ENCODE measurements around the gene C2orf76. TPM values are rescaled to one million over a fixed set of nuclear protein-coding genes. Genes with fewer than 3 reads are reported as not detected.

Gene C2orf76
- total RNA-seq, 2 donors from 2014 or later: 10.7 to 10.9 TPM

DNA sequence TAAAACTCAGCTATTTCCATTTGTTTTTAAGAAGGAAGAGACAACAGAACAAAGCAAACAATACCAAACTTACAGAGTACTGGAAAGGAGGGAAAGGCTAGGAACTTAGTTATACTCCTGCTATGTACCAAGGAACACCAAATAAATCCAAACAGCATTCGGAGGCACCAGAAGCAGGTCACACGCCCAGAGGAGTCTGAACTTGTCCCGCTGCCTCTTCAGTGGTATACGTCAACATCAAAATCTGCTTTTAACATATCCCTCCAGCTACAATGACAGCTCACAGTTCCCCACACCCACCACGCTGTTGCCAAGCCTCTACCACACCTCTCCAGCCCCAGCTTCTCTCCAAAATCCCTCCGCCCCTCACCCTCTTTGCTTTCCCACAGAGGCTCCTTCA is 17.3 kb downstream of the C2orf76 start:
- TF ChIP-seq CTCF (conservative IDR thresholded peaks at IDR 0.05): no peak
- Histone ChIP-seq H3K27me3 (ENCODE audit: control insufficient read depth, insufficient read depth, low read length, poor library complexity, severe bottlenecking) (no peaks in the 10 kb centered on the region), H3K36me3 (ENCODE audit: control insufficient read depth, insufficient read depth, low read length) (no peaks in the 10 kb centered on the region), H3K9ac (ENCODE audit: extremely low read depth, low read length, poor library complexity, severe bottlenecking) (no peak overlapping the region), H3K27ac (ENCODE audit: low read depth, low read length) (no peak overlapping the region), H3K4me3 (ENCODE audit: low read length) (no peak overlapping the region), H3K4me1 (ENCODE audit: control insufficient read depth, insufficient read depth, low read length) (no peaks in the 10 kb centered on the region), H3K9me3 (ENCODE audit: control insufficient read depth, low read length) (peaks cover 4% of the 10 kb centered on the region)
- Mint-ChIP-seq H3K9me3 (no peaks in the 10 kb centered on the region), H3K36me3 (ENCODE audit: low read depth) (no peaks in the 10 kb centered on the region), H3K4me1 (peaks cover 13% of the 10 kb centered on the region), H3K4me3 (no peak overlapping the region), H3K27me3 (ENCODE audit: insufficient read depth) (no peaks in the 10 kb centered on the region), H3K27ac (peak overlapping the region; percentile 35)
- 91 to 100% methylated on average over 3 to 6 of the region's 6 CpGs for WGBS, 2 experiments (ENCODE audit: insufficient coverage in 1 of 2, insufficient read length in 1 of 2)
- DNase-seq: no peak

DNA sequence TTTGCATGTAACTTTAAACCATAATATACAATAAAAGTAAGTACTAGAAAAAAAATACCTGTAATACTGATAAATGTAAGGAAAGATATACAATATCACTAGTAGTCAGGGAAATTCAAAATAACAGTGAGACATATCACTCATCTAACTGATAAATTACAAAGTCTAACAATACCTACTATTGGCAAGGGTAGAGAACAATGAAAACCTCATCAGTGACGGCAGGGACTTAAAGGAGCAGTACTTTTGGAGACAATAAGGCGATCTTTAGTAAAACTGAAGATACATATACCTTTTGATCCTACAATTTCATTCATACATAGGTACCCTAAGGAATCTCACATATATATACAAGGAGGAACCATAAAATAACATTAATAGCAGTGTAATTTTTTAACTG is 24.9 kb downstream of the C2orf76 start:
- no peaks in the 10 kb centered on the region for H3K36me3 ChIP-seq (ENCODE audit: control insufficient read depth, insufficient read depth, low read length)
- H3K27me3 ChIP-seq (ENCODE audit: control insufficient read depth, insufficient read depth, low read length, poor library complexity, severe bottlenecking): no peaks in the 10 kb centered on the region
- WGBS, 2 experiments (ENCODE audit: insufficient coverage in 1 of 2, insufficient read length in 1 of 2): 85% methylated on average over 2 of the region's 2 CpGs; no CpG with 5 or more reads in 1 of the 2 experiments
- no peak overlapping the region for H3K27ac ChIP-seq (ENCODE audit: low read depth, low read length)
- DNase-seq: no peak
- TF ChIP-seq CTCF (conservative IDR thresholded peaks at IDR 0.05): no peak
- H3K4me1 Mint-ChIP-seq: peaks cover 22% of the 10 kb centered on the region
- no peaks in the 10 kb centered on the region for H3K36me3 Mint-ChIP-seq (ENCODE audit: low read depth)
- no peak overlapping the region for H3K27ac Mint-ChIP-seq
- H3K9me3 Mint-ChIP-seq: no peaks in the 10 kb centered on the region
- peaks cover 20% of the 10 kb centered on the region for H3K4me1 ChIP-seq (ENCODE audit: control insufficient read depth, insufficient read depth, low read length)
- H3K4me3 ChIP-seq (ENCODE audit: low read length): no peak overlapping the region
- H3K27me3 Mint-ChIP-seq (ENCODE audit: insufficient read depth): no peaks in the 10 kb centered on the region
- H3K4me3 Mint-ChIP-seq: no peak overlapping the region
- H3K9me3 ChIP-seq (ENCODE audit: control insufficient read depth, low read length): no peaks in the 10 kb centered on the region
- H3K9ac ChIP-seq (ENCODE audit: extremely low read depth, low read length, poor library complexity, severe bottlenecking): no peak overlapping the region

GRCh38 chr2:119339562-119339923 is 27.1 kb downstream of the C2orf76 start:
- Histone ChIP-seq H3K9me3 (ENCODE audit: control insufficient read depth, low read length) (no peaks in the 10 kb centered on the region), H3K36me3 (ENCODE audit: control insufficient read depth, insufficient read depth, low read length) (no peaks in the 10 kb centered on the region), H3K27me3 (ENCODE audit: control insufficient read depth, insufficient read depth, low read length, poor library complexity, severe bottlenecking) (no peaks in the 10 kb centered on the region), H3K4me3 (ENCODE audit: low read length) (no peak overlapping the region), H3K4me1 (ENCODE audit: control insufficient read depth, insufficient read depth, low read length) (peaks cover 20% of the 10 kb centered on the region), H3K9ac (ENCODE audit: extremely low read depth, low read length, poor library complexity, severe bottlenecking) (no peak overlapping the region), H3K27ac (ENCODE audit: low read depth, low read length) (no peak overlapping the region)
- Mint-ChIP-seq H3K36me3 (ENCODE audit: low read depth) (no peaks in the 10 kb centered on the region), H3K27me3 (ENCODE audit: insufficient read depth) (no peaks in the 10 kb centered on the region), H3K4me3 (no peak overlapping the region), H3K27ac (no peak overlapping the region), H3K4me1 (peaks cover 22% of the 10 kb centered on the region), H3K9me3 (no peaks in the 10 kb centered on the region)
- WGBS, 2 experiments (ENCODE audit: insufficient coverage in 1 of 2, insufficient read length in 1 of 2): 94% methylated on average over 4 to 7 of the region's 7 CpGs
- TF ChIP-seq CTCF (conservative IDR thresholded peaks at IDR 0.05): no peak
- DNase-seq: no peak
